Heart left ventricle (tissue), 16 donors: ENCODE results near the gene POU2AF2. TPM values are rescaled to one million over a fixed set of nuclear protein-coding genes. Genes with fewer than 3 reads are reported as not detected.

Source experiments
- ATAC-seq, 4 donors: fragments of 200-7000 bp; cut with Tn5 transposase; one replicate each; pipeline ENCODE4 v1.9.1; 2020 to 2022; ENCODE audit warnings: moderate library complexity in 4 of 4, mild to moderate bottlenecking in 3 of 4, moderate number of reproducible peaks in 1 of 4
- DNase-seq, 5 donors: peaks; one replicate each; pipeline ENCODE4 v3.0.0-alpha.2; 2020
- H3K27ac ChIP-seq, 12 donors: fragments of 200-600 bp; sonication (generic) in 4 of 12; one replicate each; pipeline versions ENCODE4 v1.5.0 to v1.8.0; 2016 to 2022; ENCODE audit warnings: mild to moderate bottlenecking in 2 of 12
- H3K27me3 ChIP-seq, 9 donors: fragments of 200-600 bp; sonication (generic) in 2 of 9; one replicate each; pipeline versions ENCODE4 v1.5.1 to v1.8.0; 2016 to 2022; ENCODE audit warnings: mild to moderate bottlenecking in 3 of 9
- H3K36me3 ChIP-seq, 9 donors: fragments of 200-600 bp; sonication (generic) in 2 of 9; one replicate each; pipeline versions ENCODE4 v1.5.0 to v1.8.0; 2018 to 2022; ENCODE audit warnings: mild to moderate bottlenecking in 2 of 9
- H3K4me1 ChIP-seq, 12 donors: fragments of 200-600 bp; sonication (generic) in 4 of 12; one replicate each; pipeline versions ENCODE4 v1.5.0 to v1.8.0; 2016 to 2022; ENCODE audit warnings: mild to moderate bottlenecking in 3 of 12
- H3K4me3 ChIP-seq, 12 donors: fragments of 200-600 bp; sonication (generic) in 4 of 12; one replicate each; pipeline versions ENCODE4 v1.5.0 to v1.8.0; 2017 to 2022; ENCODE audit warnings: mild to moderate bottlenecking in 9 of 12, moderate library complexity in 4 of 12
- H3K9me3 ChIP-seq, 12 donors: fragments of 200-600 bp; sonication (generic) in 4 of 12; one replicate each; pipeline versions ENCODE4 v1.5.0 to v1.8.0; 2016 to 2022; ENCODE audit warnings: mild to moderate bottlenecking in 1 of 12
- CTCF ChIP-seq, 12 donors: fragments of 200-600 bp; sonication (generic) in 4 of 12; IDR thresholded peaks; one replicate each; pipeline versions ENCODE4 v1.5.0 to v1.8.0; 2018 to 2022; ENCODE audit warnings: antibody characterized with exemption in 12 of 12, mild to moderate bottlenecking in 5 of 12
- POLR2A ChIP-seq, 2 donors: fragments of 450-650 bp; IDR thresholded peaks; one replicate each; pipeline ENCODE4 v1.6.1; 2017; ENCODE audit warnings: antibody characterized with exemption in 2 of 2, mild to moderate bottlenecking in 2 of 2, moderate library complexity in 2 of 2
- WGBS, 4 donors: extraction: QIAGEN DNeasy Blood & Tissue Kit in 2 of 4; methylation state at CpG; one replicate each; pipeline versions ENCODE4 v1.1.5 to v1.1.7; 2013 to 2018; 5-methylcytosine and 5-hydroxymethylcytosine counted together
- intact Hi-C, 10 donors: fragments of 100-400 bp; cut with DNase I; formaldehyde crosslinking; loops; one replicate each; pipeline versions ENCODE4 v1.11.1 to v1.14.2; 2022
- polyA plus RNA-seq, 2 donors: library from polyadenylated mRNA; stranded (reverse); fragments of 200-250 nt; gene quantifications; one replicate each; pipeline ENCODE4 v1.2.3, GENCODE V29; 2013
- total RNA-seq, 9 donors: library from RNA; depleted of rRNA in 2 of 9; stranded (reverse); fragments of >200 nt in 2 of 9; fragmentation: NEBNext Ultra II Directional in 3 of 9; extraction: Animal tissue kit (Norgen Biotek cat#: 25700) in 3 of 9; gene quantifications; one replicate each; pipeline versions ENCODE4 v1.1.0 to v1.2.4, GENCODE V29; 2016 to 2023
- donor health status: ischemic (EF 13 %, LVEDD 7.1; RV severe dilation, severe dysfunction).
- donor health status: healthy with polysubstance abuse.
- donor health status: DM: no; HTN: yes; CAD: no.
- donor health status: DM: no; HTN: no; CAD: no.
- donor health status: ischemic (EF 25% LVEDD 6.9; RV normal size, moderate dysfunction).
- donor health status: ischemic (EF 25% LVEDD 5.7; RV mildly dilated, moderate dysfunction).
- donor health status: healthy.
- donor health status: DM: yes; HTN: yes; CAD: no.
- donor health status: ischemic (EF 35%, LVEDD 5.7; RV mildly dilated, moderate dysfunction).
- donor health status: nonischemic (EF 11% LVEDD 7.7; RV severe dilation, severe dysfunction).
- donor health status: DM: yes; HTN: yes; CAD: no.
- donor health status: PGD.
- donor health status: ischemic (EF 29% LVEDD 5.4; RV normal size, mild dysfunction).
- donor health status: nonischemic (EF 23%, LVEDD 6.1; RV moderate dilation, normal function).

Gene POU2AF2
- total and polyA plus RNA-seq, 11 donors: not detected

- H3K4me1 ChIP-seq: no peaks in the 10 kb centered on the region
- no peaks in the 10 kb centered on the region for H3K36me3 ChIP-seq
- no peaks in the 10 kb centered on the region for H3K9me3 ChIP-seq
- no peak overlapping the region for H3K27ac ChIP-seq
- WGBS, 4 donors: 85 to 89% (median 87%) methylated on average over 3 of the region's 3 CpGs
- intact Hi-C loops: no loop called here
- no peak for DNase-seq
- ATAC-seq: no peak
- peaks cover 0 to 9% (median 0%) of the 10 kb centered on the region in 9 donors for H3K27me3 ChIP-seq
- TF ChIP-seq POLR2A (IDR thresholded peaks at IDR 0.05): no peak
- no peak for TF ChIP-seq CTCF (IDR thresholded peaks at IDR 0.05)
- no peak overlapping the region for H3K4me3 ChIP-seq
Measured at GRCh38 chr11:111272420-111272819, 26.9 kb downstream of the POU2AF2 start.

GRCh38 chr11:111282562-111283075, 37.1 kb downstream of the POU2AF2 start:
- ATAC-seq (no peak), DNase-seq (no peak)
- H3K36me3 ChIP-seq: no peaks in the 10 kb centered on the region
- H3K4me1 ChIP-seq: peaks cover 0 to 9% (median 0%) of the 10 kb centered on the region in 12 donors
- H3K27me3 ChIP-seq: peaks cover 0 to 6% (median 0%) of the 10 kb centered on the region in 9 donors
- TF ChIP-seq CTCF (IDR thresholded peaks at IDR 0.05) (no peak), POLR2A (IDR thresholded peaks at IDR 0.05) (no peak)
- intact Hi-C loops: loop anchor here (1.0 to 10.0 kb wide), 8 partner anchors 140 to 562 kb away; no protein-coding TSS in a partner anchor
- no peak overlapping the region for H3K4me3 ChIP-seq
- H3K27ac ChIP-seq: no peak overlapping the region
- WGBS, 4 donors: 65 to 75% (median 69%) methylated on average over 3 of the region's 3 CpGs
- H3K9me3 ChIP-seq: no peaks in the 10 kb centered on the region

- Histone ChIP-seq H3K27me3 (peaks cover 0 to 6% (median 0%) of the 10 kb centered on the region in 9 donors), H3K27ac (no peak overlapping the region), H3K4me3 (no peak overlapping the region), H3K36me3 (no peaks in the 10 kb centered on the region), H3K9me3 (no peaks in the 10 kb centered on the region), H3K4me1 (peaks cover 0 to 9% (median 0%) of the 10 kb centered on the region in 12 donors)
- peak in 4 of 5 donors; percentile 16 to 39 (median 30) for DNase-seq
- peak; percentile 27 to 84 (median 53) for ATAC-seq
- intact Hi-C loops: loop anchor here (1.0 to 10.0 kb wide), 8 partner anchors 138 to 561 kb away; no protein-coding TSS in a partner anchor
- WGBS, 4 donors: 58 to 81% (median 60%) methylated on average over 33 of the region's 33 CpGs
- TF ChIP-seq CTCF (IDR thresholded peaks at IDR 0.05) (no peak), POLR2A (IDR thresholded peaks at IDR 0.05) (no peak)
Measured at GRCh38 chr11:111283945-111284481, 38.5 kb downstream of the POU2AF2 start.

- Histone ChIP-seq H3K36me3 (no peaks in the 10 kb centered on the region), H3K4me1 (peaks cover 0 to 9% (median 0%) of the 10 kb centered on the region in 12 donors), H3K27me3 (peaks cover 0 to 6% (median 0%) of the 10 kb centered on the region in 9 donors), H3K27ac (no peak overlapping the region), H3K9me3 (no peaks in the 10 kb centered on the region), H3K4me3 (no peak overlapping the region)
- intact Hi-C loops: loop anchor here in 3 of 10 donors (2.0 to 10.0 kb wide), 4 partner anchors 137 to 559 kb away; no protein-coding TSS in a partner anchor
- 79 to 85% (median 80%) methylated on average over 11 to 18 of the region's 18 CpGs for WGBS, 4 donors
- ATAC-seq (no peak), DNase-seq (no peak)
- TF ChIP-seq POLR2A (IDR thresholded peaks at IDR 0.05) (no peak), CTCF (IDR thresholded peaks at IDR 0.05) (no peak)
Measured at GRCh38 chr11:111285189-111286091, 39.9 kb downstream of the POU2AF2 start.
